HEK293T (cell line): ENCODE results near the gene SH3BP2.

ENCODE experiments used
- ARNT ChIP-seq: fragments of 450-650 bp; IDR thresholded peaks from 2 replicates; pipeline ENCODE4 v1.6.1; 2017; ENCODE audit warnings: mild to moderate bottlenecking
- BHLHE40 ChIP-seq: fragments of 450-650 bp; IDR thresholded peaks from 2 replicates; pipeline ENCODE4 v1.6.1; 2016; ENCODE audit warnings: mild to moderate bottlenecking, moderate library complexity, borderline replicate concordance
- ELF4 ChIP-seq: fragments of 450-650 bp; IDR thresholded peaks from 2 replicates; pipeline ENCODE4 v1.6.1; 2017; ENCODE audit warnings: antibody characterized with exemption
- FOXM1 ChIP-seq: fragments of 450-650 bp; IDR thresholded peaks from 2 replicates; pipeline ENCODE4 v1.6.1; 2017; ENCODE audit warnings: mild to moderate bottlenecking, borderline replicate concordance
- NFRKB ChIP-seq: fragments of 450-650 bp; IDR thresholded peaks from 2 replicates; pipeline ENCODE4 v1.6.1; 2016; ENCODE audit warnings: mild to moderate bottlenecking, moderate library complexity
- PKNOX1 ChIP-seq: fragments of 450-650 bp; IDR thresholded peaks from 2 replicates; pipeline ENCODE4 v1.6.1; 2016
- SUZ12 ChIP-seq: fragments of 450-650 bp; IDR thresholded peaks from 2 replicates; pipeline ENCODE4 v1.6.1; 2016; ENCODE audit warnings: mild to moderate bottlenecking
- TARDBP ChIP-seq: fragments of 450-650 bp; IDR thresholded peaks from 2 replicates; pipeline ENCODE4 v1.6.1; 2016

GRCh38 chr4:2786152-2786671, 6.7 kb upstream of the SH3BP2 start:
- TF ChIP-seq FOXM1, result no peak
- TF ChIP-seq SUZ12, result no peak
- TF ChIP-seq BHLHE40, result no peak
- TF ChIP-seq TARDBP, result no peak
- no peak for TF ChIP-seq ARNT
- TF ChIP-seq ELF4, result no peak
- TF ChIP-seq PKNOX1, result no peak
- TF ChIP-seq NFRKB, result no peak
